Stimulated activated CD8-positive, alpha-beta memory T cell treated with anti-CD3 and anti-CD28 coated beads, Interleukin-2, amount 100 ng/mL, for 48 hours (primary cell): Measurements from ENCODE around the gene PIP5K1B.

Experiments
- DNase-seq, 2 donors: peaks; one replicate each; pipeline ENCODE4 v3.0.0-alpha.2; 2020; ENCODE audit warnings: low read depth in 2 of 2

PIP5K1B gene

DNA sequence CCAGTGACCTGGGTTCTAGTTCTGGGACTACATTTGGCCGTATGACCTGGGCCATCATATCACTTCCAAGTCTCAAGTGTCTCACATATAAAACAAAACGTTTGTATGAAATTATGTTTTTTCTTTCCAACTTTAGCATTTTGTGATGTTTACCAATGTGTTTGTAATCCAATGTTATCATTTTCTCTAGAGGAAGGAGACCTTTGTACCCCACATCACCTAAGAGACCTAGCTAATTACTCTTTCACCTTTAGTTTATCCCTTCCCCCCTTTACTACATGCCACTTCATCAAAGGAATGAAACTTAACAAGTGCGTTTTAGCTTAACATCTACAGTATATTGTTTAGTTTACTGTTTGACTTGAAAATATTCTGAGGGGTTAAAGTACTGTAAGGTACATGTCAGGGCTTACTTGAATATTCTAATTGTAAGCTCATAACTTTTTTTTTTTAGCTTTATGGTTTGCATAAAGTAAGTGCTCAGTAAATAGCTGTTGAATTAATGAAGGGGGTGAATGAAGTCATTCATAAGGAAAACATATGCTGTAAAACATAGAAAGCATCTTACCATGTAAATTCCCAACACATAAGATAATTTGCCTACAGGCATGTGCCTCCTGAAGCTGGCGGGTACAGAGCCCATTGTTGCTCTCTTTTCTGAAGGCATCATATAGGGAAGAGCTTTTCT, 2.9 kb downstream of the PIP5K1B start:
- no peak for DNase-seq

DNA sequence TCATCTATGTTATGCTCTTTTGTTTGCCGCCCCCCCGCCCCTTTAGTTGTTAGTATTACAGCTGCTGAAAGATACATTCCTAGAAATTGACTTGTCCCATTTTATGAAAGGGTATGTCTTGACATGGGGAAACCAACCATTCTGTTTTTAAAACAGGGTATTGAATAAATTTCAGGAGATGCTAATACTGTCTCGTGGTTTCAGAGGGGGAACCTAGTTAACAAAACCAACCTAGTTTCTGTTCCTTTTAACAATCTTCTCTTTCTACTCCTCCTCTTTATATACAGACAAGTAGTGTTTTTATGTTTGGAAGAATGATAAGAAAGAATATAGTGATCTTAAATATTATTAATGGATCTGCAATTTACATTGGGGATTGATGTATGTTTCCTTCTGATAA, 3.5 kb downstream of the PIP5K1B start:
- no peak for DNase-seq

DNA sequence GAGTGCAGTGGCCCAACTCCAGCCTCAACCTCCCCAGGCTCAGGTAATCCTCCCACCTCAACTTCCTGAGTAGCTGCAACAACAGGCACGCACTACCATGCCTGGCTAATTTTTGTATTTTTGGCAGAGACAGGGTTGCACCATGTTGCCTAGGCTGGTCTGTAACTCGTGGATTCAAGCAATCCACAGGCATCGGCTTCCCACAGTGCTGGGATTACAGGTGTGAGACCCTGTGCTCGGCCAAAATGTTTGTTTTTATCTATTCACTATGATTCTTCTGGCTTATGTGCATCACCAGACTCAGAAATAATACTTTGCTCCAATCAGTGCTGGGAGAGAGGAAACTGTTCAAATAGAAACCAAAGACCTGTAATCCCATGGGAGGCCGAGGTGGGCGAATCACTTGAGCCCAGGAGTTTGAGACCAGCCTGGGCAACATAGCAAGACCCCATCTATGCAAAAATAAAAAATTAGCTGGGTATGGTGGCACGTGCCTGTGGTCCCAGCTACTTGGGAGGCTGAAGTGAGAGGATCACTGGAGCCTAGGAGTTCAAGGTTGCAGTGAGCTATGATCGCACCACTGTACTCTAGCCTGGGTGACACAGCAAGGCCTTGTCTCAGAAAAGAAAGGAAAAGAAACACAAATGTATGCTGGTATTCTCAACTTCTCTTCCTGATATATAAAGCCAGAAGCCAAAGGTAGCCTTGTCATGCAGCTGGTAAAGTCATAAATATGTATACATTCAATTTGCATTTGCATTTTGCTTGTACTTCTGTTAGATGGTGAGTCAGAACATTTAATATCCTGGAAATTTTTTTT, 4.5 kb downstream of the PIP5K1B start:
- no peak for DNase-seq

DNA sequence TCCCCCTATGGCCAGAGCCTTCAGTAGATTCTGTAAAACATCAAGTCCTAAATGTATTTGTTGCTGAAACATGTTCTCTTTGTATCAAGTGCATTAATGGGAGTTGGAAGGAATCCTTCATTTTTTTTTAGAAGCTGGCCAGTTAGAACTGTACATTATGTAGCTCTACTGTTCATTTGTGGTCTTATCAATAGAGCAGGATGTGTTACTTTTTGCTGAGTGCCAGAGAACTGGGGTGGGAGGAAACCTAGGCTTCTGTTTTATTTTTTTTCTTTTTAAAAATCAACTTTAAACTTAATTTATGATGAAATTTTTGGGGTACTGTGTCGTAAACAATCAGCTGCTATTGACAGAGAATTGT, 5.1 kb downstream of the PIP5K1B start:
- no peak for DNase-seq

DNA sequence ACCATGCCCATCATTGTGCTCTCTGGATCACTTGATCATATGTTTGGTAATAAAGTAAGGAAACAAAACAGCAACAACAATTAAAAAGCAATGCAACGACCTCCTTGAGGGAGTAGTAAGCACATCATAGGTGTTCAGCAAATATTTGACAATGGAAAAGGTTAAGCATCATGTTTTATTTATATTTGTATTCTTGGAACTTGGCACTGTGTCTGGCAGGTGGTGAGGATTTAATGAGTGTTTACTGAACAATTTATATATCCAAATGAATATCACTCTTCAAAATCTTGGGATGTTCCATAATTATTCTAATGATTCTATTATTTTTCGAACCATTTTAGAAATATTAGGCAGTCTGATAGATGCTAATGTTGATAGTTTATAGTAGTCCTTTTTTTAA, 6.2 kb downstream of the PIP5K1B start:
- DNase-seq: no peak

DNA sequence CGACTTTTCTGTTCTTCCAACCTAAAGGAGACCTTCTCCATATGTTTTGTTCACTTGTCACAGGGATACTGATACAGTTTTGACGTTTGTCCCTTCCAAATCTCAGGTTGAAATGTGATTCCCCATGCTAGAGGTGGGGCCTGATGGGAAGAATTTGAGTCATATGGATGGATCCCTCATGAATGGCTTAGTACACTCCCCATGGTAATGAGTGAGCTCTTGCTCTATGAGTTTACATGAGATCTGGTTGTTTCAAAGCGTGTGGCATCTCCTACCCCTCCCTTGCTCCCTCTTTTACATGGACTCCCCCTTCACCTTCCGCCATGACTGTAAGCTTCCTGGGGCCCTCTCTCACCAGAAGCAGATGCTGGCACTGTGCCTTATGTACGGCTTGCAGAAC, 6.9 kb downstream of the PIP5K1B start:
- DNase-seq: no peak

DNA sequence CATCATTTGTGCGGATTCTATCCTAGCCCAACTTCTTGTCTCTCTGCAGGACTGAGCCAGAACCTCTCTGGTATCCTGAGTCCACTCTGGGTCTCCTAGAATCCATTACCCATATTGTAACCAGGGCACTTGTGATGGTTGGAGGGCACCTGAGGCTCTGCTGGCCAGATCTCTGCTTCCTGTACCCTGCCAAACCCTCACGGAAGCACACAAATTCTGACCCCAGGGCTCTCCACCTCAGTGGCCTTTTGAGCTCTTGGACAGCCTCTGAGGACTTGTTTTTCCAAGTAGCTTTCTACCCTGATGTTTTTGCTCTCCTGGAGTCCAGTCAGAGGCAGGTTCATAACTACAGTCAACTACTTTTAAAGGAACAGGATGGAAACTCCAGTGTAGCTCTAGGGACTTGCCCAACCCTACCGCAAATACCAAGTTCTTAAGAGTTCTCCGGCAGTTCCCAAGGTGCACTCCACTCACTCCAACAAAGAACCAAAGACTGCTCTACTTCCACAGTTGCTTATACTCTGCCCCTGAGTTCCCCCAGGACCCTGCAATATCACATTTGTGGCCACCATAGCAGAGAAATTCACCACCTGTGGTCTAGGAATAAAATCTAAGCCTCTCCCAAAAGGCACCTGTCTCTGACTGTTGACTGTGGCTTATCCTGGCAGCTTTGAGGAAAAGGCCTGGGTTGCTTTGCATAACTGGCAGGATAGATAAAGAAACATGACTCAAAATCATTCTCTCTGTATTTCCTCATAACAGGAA, 9.6 kb downstream of the PIP5K1B start:
- no peak for DNase-seq

DNA sequence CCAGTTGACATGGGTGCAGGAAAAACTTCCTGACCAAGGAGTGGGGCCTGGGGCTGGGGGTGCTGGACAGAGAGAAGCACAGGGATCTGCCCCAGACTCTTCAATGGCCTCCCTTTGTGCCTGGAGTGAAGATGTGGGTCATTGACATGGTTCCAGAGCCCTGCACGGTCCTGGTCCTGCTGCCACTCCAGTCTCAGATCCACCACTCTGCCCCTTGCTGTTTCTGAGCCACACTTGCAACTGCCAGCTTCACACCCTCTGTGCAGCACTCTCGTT, 10.1 kb downstream of the PIP5K1B start:
- DNase-seq: no peak

DNA sequence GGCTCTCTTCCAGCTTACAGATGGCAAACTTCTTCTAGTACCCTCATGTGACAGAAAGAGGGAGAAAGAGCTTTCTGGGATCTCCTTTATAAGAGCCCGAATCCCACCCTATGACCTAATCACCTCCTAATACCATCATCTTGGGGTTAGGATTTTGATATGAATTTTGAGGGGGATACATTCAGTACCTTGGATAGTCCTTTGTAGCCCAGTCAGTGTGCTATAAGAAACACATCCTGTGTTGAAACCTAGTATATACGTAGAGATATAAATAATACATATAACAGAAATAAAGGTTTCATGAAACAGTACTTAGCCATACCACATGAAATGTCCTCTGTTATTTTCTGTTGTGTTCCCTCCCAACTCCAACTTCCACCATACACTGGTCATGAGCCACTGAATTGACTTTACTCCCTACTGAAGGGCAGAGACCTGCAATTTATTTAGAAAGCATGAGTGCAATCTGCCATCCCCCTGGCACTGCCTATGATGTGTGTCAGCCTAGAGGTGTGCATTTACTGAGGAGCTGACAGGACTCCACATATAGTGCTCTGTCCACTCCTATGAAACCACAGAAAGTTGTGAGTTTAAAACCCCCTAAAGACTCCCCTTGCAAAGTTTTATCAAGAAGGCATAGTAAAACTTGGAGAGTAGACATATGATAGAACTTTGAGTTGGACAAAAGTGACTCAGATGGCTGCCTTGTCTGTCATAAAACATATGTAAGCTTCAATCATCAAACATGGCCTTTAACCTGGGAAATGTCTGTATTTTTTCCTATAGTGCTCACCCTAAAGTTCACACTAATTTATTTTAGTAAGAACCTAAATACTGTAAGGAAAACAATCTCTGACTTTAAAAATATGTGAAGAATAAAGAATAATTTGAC, 12.8 kb downstream of the PIP5K1B start:
- no peak for DNase-seq

DNA sequence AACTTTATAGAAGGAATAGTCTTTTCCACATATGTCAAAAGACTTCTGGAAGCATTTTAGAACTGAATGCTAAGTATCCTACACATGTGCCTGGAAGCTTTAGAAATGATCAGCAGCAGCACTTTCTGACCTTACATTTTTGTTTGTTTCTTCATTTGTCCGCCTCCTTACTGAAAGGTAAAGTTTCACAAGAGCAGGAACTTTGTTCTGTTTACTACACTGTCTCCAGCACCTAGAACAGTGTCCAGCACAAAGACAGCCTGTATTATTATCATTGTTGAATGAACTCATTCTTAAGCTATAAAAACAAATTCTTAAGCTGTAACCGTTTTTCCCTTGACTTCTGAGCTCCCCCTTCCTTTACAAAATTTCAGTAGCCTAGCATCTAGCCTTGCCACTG, 14.8 kb downstream of the PIP5K1B start:
- DNase-seq: no peak

DNA sequence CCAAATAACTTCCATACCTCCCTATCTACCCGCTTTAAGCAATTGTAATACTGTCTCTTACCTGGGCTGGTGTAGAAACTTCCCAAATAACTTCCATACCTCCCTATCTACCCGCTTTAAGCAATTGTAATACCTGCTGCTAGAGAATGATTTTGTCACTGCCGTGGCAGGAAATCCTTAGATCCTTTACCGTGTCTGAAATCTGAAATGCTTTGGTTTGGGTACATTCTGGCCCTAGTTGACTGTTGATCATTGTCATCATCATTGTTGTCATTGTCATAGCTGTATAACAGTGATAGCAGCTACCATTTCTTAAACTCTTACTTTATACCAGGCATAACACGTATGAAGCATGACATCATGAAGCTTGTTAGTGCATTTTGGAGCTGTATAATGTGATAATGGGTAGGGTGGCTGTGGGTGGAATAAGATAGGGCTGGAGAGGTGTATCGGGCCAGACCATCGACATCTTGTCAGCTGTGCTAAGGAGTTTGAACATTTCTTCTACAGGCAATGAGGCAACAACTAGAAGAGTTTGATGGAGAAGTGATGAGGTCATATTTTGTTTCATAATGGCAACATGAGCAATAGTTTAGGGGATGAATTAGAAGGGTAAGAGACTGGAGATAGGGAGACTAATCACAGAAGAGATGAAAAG, 15.7 kb downstream of the PIP5K1B start:
- DNase-seq: no peak

DNA sequence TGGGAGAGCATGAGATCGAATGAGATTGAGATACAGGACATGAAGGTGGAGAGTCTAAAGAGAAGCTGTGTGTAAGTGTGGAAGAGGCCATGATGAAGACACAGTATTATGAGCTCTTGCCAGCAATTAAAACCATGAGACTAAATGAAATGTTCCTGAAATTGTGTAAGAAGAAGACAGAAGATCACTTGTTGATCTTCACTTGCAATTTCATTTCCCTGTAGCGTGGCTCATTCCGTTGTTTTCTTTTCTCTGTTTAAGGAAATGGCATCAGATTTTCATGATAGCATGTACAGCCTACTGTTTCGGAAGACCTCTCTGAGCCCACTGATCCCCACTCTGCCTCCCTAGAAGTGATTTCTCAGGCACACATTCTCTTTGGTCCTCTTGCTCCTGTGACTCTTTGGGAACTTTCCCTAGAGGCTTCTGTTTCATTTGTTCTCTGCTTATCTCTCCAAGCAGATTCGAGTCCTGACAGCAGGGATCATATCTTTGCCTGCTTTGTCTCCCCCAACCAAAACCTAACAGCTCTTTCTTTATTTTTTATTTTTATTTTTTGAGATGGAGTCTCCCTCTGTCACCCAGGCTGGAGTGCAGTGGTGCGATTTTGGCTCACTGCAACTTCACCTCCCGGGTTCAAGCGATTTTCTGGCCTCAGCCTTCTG, 16.8 kb downstream of the PIP5K1B start:
- no peak for DNase-seq

DNA sequence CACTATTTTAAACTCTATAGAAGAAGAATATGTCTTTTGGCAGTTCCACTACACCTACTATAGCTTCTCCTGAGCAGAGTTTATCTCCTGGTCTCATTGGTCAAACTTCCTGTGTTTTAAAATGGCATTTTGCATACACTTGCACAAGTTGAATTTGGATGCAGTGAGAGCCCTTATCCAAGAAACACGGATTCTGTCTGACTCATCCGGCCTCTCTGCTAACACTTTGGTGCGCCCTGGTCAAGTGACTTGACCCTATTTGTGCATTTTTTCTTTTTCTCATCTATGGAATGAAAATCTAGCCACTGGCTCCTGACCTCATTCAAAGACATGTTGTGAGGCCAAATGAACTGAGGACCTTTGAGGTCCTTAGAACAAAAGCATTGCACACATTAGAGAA, 20.0 kb downstream of the PIP5K1B start:
- no peak for DNase-seq

DNA sequence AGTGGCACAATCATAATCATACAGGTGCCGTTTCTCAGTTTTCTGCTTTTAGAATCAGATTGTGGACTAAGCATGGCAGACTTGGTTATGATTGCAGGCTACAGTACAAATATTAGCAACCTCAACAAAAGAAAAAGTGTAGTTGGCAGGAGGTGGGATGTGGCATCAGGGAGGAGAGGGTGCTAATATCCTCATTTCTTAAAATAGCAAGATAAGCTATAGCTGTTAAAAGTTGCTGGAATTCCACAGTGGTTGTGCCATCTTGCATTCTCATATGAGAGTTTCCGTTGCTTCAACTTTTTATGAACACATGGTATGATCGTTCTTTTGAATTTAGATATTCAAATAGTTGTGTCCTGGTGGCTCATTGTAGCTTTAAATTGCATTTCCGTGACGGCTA, 21.4 kb downstream of the PIP5K1B start:
- no peak for DNase-seq

DNA sequence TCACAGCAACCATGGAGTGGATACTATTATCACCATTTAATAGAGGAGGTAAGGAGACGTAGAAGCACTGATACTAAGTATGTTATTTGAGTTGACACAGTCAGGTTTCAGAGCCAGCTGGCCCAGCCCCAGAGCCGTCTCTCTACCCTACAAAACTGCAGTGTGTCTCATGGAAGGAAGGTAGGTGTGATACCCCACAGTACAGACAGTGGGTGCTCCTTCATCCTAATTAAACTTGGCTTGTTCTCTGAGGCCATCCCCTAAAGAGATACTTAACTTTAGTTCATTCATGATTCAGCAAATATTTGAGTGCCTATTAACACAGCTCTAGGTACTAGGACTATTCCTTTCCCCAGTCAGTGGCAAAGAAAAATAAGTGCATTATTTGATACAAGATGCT, 22.6 kb downstream of the PIP5K1B start:
- DNase-seq: no peak

DNA sequence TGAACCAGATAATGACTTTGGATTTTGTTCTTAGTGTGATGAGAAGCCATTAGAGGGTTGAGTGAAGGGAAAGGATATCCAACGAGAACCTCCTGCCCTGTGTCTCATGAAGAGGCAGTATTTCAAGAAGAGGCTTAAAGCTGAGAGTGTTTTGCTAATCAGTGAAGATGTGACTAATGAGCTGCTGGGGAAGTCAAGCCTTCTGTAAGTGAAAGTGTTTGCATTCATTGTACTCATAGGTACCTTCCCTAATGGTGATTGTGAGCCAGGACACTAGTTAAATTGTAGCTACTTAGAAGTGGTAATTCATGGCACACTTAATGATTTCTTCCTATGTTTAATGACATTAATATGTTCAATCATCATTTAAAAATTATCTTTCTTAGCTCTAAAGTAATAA, 23.7 kb downstream of the PIP5K1B start:
- DNase-seq: no peak

DNA sequence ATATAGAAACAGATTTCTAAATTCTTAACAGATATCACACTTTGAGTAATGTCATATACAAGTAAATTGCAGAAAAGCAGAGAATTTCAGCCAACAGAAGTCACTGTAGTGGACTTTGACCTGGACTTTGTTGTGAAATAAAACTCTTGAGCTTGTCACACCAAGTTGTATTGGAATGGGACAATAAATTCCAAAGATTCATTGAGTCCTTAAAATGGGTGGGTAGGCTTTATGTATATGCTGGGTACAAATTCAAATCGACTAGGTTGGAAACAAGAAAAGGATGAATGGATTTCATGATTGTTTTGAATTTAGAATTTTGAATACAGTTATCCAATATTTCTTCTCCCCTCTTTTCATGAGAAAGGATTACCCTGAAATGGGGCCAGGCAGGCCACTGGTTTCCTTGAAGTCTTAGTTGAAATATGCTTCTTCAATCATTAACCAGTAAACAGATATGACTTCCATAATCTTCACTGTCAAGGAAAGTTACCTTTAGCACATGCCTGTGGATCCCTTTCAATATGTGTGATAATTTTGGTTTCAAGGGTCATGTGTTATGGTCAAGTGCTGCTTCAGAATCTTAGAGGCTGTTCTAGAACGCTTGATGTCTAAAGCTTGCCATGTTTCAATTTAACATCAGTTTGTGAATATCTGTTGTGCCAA, 25.7 kb downstream of the PIP5K1B start:
- no peak for DNase-seq

DNA sequence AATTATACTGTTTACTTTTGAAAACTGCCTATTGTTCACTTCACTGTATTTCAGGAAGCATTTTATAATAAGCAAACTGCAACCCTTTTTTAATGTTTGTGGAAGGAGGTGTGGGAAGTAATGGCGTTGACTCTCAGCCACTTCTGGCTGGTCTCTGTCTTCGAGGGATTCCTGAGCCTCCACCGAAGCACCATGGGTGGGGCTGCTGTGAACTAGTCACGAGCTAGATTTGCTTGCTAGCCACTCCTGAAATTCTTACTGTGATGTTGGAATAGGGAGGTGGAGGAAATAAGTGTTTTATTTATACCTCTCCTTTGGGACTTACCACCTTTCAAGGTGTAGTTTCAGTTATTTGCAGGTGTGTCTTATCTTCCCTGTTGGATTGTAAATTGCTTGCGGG, 26.8 kb downstream of the PIP5K1B start:
- no peak for DNase-seq

DNA sequence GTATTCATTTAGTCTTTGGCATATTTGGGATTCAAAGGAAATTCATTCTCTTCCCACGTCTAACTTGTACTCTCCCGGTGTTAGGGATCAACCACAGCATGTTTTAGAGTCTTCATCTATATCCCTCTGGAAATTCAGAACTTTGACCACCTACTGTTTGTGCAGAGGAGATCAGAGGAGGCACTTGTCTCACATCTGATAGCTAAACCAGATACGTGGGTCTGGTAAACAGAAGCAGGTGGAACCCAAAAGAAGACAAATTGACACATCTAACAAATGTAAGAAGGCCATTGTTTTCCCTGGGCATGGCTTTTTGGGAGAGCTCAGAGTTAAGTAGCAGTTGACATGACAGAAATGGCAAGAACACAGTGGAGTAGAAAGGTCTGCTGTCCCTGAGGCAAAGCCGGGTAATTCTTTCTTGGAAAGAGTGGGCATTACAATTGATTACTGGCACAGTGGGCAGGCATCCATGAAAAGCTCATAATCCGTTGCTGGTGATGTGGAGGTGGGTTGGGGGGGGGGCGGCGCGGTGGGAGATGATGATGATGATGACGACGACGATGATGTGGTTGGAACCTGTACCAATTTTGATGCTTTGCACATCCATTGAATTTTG, 27.5 kb downstream of the PIP5K1B start:
- no peak for DNase-seq

DNA sequence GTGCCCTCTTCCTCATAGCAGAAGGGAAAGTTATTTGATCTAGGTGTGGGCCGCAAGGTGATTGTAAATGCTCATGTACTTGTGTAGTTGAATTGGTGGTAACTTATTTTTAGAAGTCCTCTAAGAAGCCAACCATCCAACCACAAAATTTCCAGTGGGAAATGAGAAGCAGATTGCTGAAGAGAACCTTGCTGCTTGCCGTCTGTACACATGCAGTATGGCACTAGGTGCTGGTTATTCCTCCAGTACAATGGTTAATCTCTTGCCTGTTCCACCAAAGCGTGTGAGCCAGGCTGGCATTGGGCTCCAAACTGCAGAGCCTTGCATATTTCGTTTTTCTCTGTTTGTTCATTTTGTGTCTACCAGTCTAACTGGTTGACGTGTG, 28.0 kb downstream of the PIP5K1B start:
- no peak for DNase-seq
